A549 treated with CpdA at 1 μM for 4 hours (cell line): Measurements from ENCODE around the gene ZSWIM4. TPM values are rescaled to one million over a fixed set of nuclear protein-coding genes. Genes with fewer than 3 reads are reported as not detected.

Source experiments
- total RNA-seq: library from RNA; stranded (reverse); fragments of 200-300 nt; extraction: Qiagen RNA extraction; gene quantifications from 5 replicates; pipeline ENCODE4 v1.2.3, GENCODE V29; 2022; ENCODE audit warnings: low read depth

The ZSWIM4 gene
- total RNA-seq: 7.0 to 12.5 TPM (median 11.1 TPM) in 5 replicates

DNA sequence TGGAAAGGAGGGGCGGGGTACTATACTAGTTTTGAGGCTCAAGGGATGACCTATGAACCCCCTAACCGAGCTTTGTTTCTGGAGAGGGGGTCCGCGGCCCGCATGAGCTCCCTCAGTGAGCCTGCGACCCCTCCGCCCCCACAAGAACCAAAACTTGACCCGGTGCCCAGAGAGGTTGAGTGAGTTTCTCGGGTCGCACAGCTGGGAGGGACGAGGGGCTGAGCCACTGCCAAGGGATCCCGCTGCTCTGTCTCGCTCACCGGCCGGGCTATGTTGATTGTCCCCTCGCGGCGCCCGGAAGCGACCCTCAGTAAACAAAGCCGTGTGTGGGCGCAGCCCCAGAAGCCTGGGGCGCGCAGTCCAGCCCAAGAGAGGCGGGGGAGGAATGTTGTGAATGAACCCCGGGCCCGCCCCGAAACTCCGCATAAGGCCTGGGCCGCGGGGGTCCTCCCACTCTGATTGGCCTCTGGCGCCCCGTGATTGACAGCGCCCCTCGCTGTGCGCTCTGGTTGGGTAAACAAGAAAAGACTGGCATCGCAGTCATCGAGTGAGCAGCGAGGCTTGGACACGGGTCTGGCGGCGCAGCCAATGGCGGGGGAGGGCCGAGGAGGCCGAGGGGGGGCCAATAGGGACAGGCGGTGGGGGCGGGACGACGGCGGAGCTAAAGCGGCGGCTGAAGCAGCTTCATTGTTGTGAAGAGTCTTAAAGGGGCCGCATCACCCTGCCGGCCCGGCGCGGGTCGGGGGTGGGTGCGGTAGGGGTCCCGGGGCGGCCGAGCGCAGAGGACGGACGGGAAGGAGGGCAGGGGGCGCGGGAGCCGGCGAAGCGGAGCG lies at the start of gene ZSWIM4:
Gene ZSWIM4 (plus strand): TSS at position 687 of the 833 bp plus-strand sequence. CDS start 206 bp downstream, outside the sequence.

DNA sequence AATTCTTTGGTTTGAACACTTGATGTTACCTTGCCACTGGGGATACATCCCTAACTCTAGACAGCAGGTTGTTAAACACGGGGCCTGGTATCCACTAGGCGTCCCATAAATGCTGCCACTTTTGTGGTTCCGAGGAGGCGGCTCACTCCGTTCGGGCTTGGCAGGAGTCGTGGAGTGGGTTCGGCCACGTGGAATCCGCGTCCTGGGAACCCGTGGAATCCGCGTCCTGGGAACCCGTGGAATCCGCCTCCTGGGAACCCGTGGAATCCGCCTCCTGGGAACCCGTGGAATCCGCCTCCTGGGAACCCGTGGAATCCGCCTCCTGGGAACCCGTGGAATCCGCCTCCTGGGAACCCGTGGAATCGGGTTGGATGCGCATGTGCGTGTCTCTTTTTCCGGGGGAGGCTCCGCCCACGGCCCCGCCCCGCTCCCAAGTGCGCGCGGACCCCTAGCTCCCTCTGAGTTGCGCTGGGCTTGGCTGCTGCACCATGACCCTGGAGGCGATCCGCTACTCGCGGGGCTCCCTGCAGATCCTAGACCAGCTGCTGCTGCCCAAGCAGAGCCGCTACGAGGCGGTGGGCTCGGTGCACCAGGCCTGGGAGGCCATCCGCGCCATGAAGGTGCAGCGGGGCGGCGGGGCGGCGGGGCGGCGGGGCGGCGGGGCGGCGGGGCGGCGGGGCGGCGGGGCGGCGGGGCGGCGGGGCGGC lies 31.0 kb upstream of the ZSWIM4 start, which contains the start of gene MRI1:
Gene MRI1 (plus strand): TSS at position 422 of the 707 bp plus-strand sequence. CDS start 67 bp downstream, at position 489.

DNA sequence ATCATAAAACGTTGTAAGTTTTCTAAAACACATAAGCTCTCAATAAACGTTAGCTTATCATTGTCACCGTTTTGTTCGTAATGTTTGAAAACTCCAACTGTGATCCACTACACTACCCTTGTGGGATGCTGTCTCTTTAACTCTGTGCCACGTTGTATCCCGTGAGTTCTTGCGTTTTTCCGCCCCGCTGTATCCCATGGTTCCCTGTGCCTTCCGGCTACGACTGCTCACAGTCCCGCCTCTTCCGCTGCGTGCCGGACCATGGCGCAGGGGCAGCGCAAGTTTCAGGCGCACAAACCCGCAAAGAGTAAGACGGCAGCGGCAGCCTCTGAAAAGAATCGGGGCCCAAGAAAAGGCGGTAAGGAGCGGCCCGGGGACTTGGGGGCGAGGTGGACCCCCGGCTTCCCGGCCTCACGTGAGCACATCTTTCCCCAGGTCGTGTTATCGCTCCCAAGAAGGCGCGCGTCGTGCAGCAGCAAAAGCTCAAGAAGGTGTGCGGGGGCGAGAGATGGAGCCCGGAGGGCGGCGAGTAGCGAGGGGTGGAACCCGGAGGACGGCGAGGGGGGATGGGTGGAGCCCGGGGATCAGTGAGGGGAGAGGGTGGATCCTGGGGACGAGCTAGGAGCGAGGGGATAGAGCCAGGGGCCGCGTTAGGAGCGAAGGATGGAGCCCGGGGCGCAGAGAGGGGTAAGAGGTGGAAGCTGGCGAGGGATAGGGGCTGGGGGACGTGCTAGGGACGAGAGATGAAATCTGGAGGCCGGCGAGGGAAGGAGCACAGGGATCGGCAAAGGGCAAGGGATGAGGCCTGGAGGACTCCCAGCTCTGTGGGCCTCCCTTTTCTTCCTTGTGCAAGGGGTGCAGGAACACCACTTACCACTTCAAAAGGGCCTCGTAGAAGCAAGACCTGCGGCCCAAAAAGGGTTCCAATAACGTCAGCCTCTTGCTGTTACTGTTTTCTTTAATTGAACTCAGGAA lies 20.7 kb upstream of the ZSWIM4 start, which contains the start of gene C19orf53:
Gene C19orf53 (plus strand): TSS at position 240 of the 975 bp plus-strand sequence. CDS start 22 bp downstream, at position 262.

DNA sequence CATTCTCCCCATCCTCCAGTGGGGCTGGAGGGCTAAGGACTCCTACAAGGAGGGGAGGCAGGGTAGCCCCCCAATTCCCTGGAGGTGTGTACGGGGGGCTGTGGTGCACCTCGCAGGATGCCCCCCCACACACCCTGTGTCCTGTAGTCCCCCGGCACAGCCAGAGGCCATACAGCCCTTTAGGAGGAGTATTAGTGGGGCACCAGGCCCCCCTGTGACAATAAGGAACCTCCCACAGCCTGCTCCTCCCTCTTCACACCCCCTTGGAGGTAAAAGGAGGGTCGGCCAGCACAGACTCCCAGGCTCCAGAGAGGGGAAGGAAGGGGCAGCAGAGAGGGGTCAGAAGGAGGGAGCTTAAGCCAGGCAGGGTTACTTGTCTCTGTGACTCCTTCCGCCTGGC lies 81.6 kb downstream of the ZSWIM4 start, which contains the start of gene NANOS3:
Gene NANOS3 (plus strand): TSS at position 301 of the 400 bp plus-strand sequence. CDS start 115 bp downstream, outside the sequence.

Other genes starting within 250 kb of the ZSWIM4 start
- 11.2 to 16.6 TPM (median 14.2 TPM) in 5 replicates for gene MRI1, start 30.9 kb upstream of the ZSWIM4 start, total RNA-seq
- gene C19orf53, start 21.0 kb upstream of the ZSWIM4 start, total RNA-seq: 120 to 220 TPM (median 199 TPM) in 5 replicates
- gene NANOS3, start 81.7 kb downstream of the ZSWIM4 start, total RNA-seq: 1.9 to 3.9 TPM (median 3.1 TPM) in 5 replicates
- 0.09 to 0.64 TPM (median 0.46 TPM) in 3 of 5 replicates, not detected in the others for gene BRME1, start 110.7 kb downstream of the ZSWIM4 start, total RNA-seq
- 9.2 to 12.0 TPM (median 10.7 TPM) in 5 replicates for gene CC2D1A, start 110.8 kb downstream of the ZSWIM4 start, total RNA-seq
- gene PODNL1, start 143.0 kb downstream of the ZSWIM4 start, total RNA-seq: 0.87 to 1.5 TPM (median 1.2 TPM) in 5 replicates
- 14.2 to 21.2 TPM (median 20.4 TPM) in 5 replicates for gene DCAF15, start 157.1 kb downstream of the ZSWIM4 start, total RNA-seq
- 3.5 to 7.8 TPM (median 6.1 TPM) in 5 replicates for gene RFX1, start 210.9 kb downstream of the ZSWIM4 start, total RNA-seq
- not detected in 5 replicates for gene RLN3, start 232.7 kb downstream of the ZSWIM4 start, total RNA-seq
- 7.8 to 12.2 TPM (median 11.2 TPM) in 5 replicates for gene IL27RA, start 236.3 kb downstream of the ZSWIM4 start, total RNA-seq